IPS-20b (cell line): Measurements from ENCODE around the gene SPAM1.

ENCODE experiments used
- H3K27ac ChIP-seq: one replicate; pipeline ENCODE4 v1.5.1; 2013; ENCODE audit warnings: low read length
- H3K27me3 ChIP-seq: 2 replicates; pipeline ENCODE4 v1.6.1; 2013; ENCODE audit warnings: mild to moderate bottlenecking, low read length, inconsistent platforms; ENCODE audit not compliant: insufficient read depth
- H3K36me3 ChIP-seq: 2 replicates; pipeline ENCODE4 v1.6.1; 2013; ENCODE audit warnings: low read depth, mild to moderate bottlenecking, inconsistent platforms, low read length, moderate library complexity; ENCODE audit not compliant: insufficient read depth
- H3K4me1 ChIP-seq: 2 replicates; pipeline ENCODE4 v1.6.1; 2013; ENCODE audit warnings: mild to moderate bottlenecking, control low read depth, inconsistent platforms, low read length, moderate library complexity; ENCODE audit not compliant: insufficient read depth
- H3K4me3 ChIP-seq: 2 replicates; pipeline ENCODE4 v1.5.1; 2013; ENCODE audit warnings: mild to moderate bottlenecking, low read length, inconsistent platforms
- H3K9ac ChIP-seq: 2 replicates; pipeline ENCODE4 v1.6.1; 2013; ENCODE audit warnings: low read depth, mild to moderate bottlenecking, inconsistent platforms, low read length, moderate library complexity
- H3K9me3 ChIP-seq: 2 replicates; pipeline ENCODE4 v1.6.1; 2013; ENCODE audit warnings: mild to moderate bottlenecking, low read depth, low read length, inconsistent platforms; ENCODE audit not compliant: insufficient read depth

Gene SPAM1

DNA sequence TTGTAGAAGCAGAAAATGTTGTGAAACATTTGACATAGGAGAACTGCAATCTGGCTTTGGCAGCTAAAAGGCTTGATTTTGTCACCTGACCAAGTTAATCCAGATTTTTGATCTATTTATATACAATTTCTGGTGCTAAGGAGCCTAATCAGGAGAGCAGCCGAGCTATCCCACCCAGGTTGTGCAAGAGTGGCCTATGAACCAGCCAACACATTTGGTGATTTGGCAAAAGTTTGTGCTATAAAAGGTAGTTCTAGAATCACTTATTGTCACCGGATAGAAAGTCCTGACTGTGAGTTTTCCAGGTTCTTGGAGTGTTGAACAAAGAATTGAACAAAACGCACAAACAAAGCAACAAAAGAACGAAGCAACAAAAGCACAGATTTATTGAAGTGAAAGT lies 1.4 kb upstream of the SPAM1 start:
- H3K4me3 ChIP-seq, result no peak overlapping the region
- H3K9ac ChIP-seq, result no peak overlapping the region
- H3K9me3 ChIP-seq, result peaks cover 3% of the 10 kb centered on the region; the same call in 1 of the 2 replicates
- no peak overlapping the region for H3K27ac ChIP-seq
- H3K27me3 ChIP-seq, result no peaks in the 10 kb centered on the region
- peaks cover 2% of the 10 kb centered on the region for H3K4me1 ChIP-seq
- H3K36me3 ChIP-seq, result no peaks in the 10 kb centered on the region

- Histone ChIP-seq H3K36me3 (no peaks in the 10 kb centered on the region), H3K9ac (peak overlapping the region; percentile 11; the same call in 1 of the 2 replicates), H3K4me3 (no peak overlapping the region), H3K27me3 (no peaks in the 10 kb centered on the region), H3K4me1 (peaks cover 21% of the 10 kb centered on the region), H3K9me3 (no peaks in the 10 kb centered on the region), H3K27ac (peak overlapping the region; percentile 11)
Measured at GRCh38 chr7:123929107-123929506, 4.1 kb downstream of the SPAM1 start.

- peaks cover 21% of the 10 kb centered on the region for H3K4me1 ChIP-seq
- H3K36me3 ChIP-seq, result no peaks in the 10 kb centered on the region
- no peak overlapping the region for H3K4me3 ChIP-seq
- no peaks in the 10 kb centered on the region for H3K9me3 ChIP-seq
- H3K27me3 ChIP-seq, result no peaks in the 10 kb centered on the region
- no peak overlapping the region for H3K27ac ChIP-seq
- H3K9ac ChIP-seq, result no peak overlapping the region
Measured at GRCh38 chr7:123929655-123930054, 4.6 kb downstream of the SPAM1 start.

DNA sequence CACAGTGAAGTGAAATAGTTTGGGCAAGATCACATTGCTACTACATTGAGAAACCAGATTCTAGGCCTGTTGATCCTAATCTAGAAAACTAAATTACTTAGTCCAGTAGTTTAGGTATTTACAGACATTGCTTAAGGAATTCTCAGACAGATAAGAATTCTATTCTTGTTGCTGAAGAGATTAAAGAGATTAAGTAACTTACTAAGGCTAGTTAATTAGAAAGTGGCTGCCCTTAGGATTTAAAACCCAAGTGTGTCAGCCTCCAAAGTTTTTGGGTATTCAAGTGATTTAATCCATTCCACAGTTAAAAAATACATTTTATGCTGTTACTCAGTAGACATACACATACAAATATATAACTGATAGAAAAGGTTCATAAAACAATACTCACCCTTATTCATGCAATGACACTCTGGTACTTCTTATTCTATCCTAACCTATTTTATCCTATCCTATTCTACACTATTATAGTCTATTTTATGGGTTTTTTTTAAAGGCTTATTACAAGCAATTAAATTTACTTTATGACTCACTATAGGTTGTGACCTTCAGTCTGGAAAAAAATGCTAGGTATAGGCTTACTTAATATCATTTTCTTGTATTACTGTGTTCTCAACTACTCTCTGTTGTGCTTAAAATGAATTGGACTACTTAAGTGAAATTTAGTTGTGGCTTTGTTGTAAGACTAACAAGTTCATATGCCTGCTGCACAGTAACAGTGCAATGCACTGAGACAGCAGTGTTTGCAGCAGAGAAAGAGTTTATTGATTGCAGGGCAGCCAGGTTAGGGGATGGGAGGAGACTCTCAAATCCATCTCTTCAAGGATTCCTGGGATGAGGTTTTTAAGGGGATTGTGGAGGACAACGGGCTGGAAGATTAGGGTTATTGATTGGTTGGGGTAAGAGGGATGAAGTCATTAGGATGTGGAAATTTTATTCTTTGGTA lies 10.7 kb downstream of the SPAM1 start:
- Histone ChIP-seq H3K27ac (no peak overlapping the region), H3K4me1 (peaks cover 3% of the 10 kb centered on the region; the same call in 1 of the 2 replicates), H3K36me3 (no peaks in the 10 kb centered on the region), H3K4me3 (no peak overlapping the region), H3K9ac (no peak overlapping the region), H3K27me3 (no peaks in the 10 kb centered on the region), H3K9me3 (no peaks in the 10 kb centered on the region)

- H3K9me3 ChIP-seq, result no peaks in the 10 kb centered on the region
- H3K4me3 ChIP-seq, result no peak overlapping the region
- H3K4me1 ChIP-seq, result peaks cover 9% of the 10 kb centered on the region
- H3K27ac ChIP-seq, result no peak overlapping the region
- no peak overlapping the region for H3K9ac ChIP-seq
- H3K36me3 ChIP-seq, result no peaks in the 10 kb centered on the region
- H3K27me3 ChIP-seq, result no peaks in the 10 kb centered on the region
Measured at GRCh38 chr7:123936388-123936787, 11.3 kb downstream of the SPAM1 start.

DNA sequence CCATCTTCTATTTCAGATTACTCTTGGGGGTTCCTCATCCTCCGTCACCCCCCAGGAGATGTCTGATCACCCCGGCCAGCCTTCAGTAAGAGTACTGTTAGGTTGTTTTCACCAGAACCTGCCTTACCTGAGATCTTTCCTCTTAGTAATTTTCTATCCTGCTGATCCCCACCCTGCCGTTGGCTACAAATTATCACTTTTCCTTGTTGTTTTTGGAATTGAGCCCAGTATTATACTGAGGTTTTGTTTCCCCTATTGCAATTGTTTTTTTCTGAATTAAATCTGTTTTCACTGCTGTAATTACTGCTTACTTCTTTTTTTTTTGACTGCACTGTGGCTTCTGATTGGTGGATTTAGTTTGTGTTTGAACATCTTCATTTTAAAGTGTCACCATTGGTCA lies 14.7 kb downstream of the SPAM1 start:
- Histone ChIP-seq H3K9ac (no peak overlapping the region), H3K27me3 (no peaks in the 10 kb centered on the region), H3K4me1 (peaks cover 40% of the 10 kb centered on the region)

DNA sequence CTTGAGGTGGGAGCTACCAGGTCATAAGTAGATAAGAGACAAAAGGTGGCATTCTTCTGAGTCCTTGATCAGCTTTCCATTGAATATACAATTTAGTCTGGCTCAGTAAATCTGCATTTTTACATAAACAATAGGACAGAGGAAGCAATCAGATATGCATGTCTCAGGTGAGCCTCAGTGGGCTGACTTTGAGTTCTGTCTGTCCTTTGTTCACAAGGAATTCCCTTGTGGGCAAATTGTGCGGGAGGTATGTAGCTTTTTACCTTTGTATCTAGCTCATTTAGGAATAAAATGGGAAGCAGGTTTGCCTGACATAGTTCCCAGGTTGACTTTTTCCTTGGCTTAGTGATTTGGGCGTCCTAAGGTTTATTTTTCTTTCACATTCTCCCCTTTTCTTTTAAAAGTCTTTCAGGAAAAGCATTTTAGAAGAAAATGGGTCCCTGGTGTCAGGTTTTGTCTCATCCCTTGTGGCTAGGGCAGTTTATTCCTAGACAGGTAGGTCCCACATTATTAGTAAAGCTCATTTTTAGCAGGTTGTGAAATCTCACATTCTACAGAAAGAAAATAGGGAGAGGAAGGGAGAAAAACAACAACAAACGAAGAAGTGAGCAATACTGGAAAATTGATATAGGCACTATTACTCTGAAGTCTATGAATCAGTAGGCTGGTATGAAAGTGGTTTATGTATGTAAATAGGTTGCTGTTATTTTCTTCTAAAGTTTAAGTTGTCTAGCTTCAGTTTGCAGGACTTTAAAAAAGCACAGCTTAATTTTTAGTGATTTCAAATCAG lies 16.5 kb downstream of the SPAM1 start:
- Histone ChIP-seq H3K4me3 (no peak overlapping the region), H3K4me1 (peaks cover 56% of the 10 kb centered on the region), H3K9ac (peak overlapping the region; percentile 2; the same call in 1 of the 2 replicates), H3K27ac (no peak overlapping the region), H3K9me3 (no peaks in the 10 kb centered on the region), H3K27me3 (no peaks in the 10 kb centered on the region), H3K36me3 (no peaks in the 10 kb centered on the region)

More for the DNA sequence above, 14.7 kb downstream of the SPAM1 start:
- Histone ChIP-seq H3K4me3 (no peak overlapping the region), H3K27ac (no peak overlapping the region), H3K36me3 (no peaks in the 10 kb centered on the region), H3K9me3 (no peaks in the 10 kb centered on the region)

- no peaks in the 10 kb centered on the region for H3K27me3 ChIP-seq
- H3K4me1 ChIP-seq, result peaks cover 66% of the 10 kb centered on the region
- 0 out of 2 replicates have a peak overlapping the region, but pooled peaks have one; percentile 12 for H3K4me3 ChIP-seq
- no peaks in the 10 kb centered on the region for H3K9me3 ChIP-seq
- H3K27ac ChIP-seq, result no peak overlapping the region
- no peaks in the 10 kb centered on the region for H3K36me3 ChIP-seq
- no peak overlapping the region for H3K9ac ChIP-seq
Measured at GRCh38 chr7:123944395-123944794, 19.4 kb downstream of the SPAM1 start.

GRCh38 chr7:123945938-123946337 lies 20.9 kb downstream of the SPAM1 start:
- H3K27me3 ChIP-seq, result no peaks in the 10 kb centered on the region
- no peak overlapping the region for H3K27ac ChIP-seq
- H3K4me3 ChIP-seq, result no peak overlapping the region
- H3K9me3 ChIP-seq, result no peaks in the 10 kb centered on the region
- H3K4me1 ChIP-seq, result peaks cover 62% of the 10 kb centered on the region
- no peak overlapping the region for H3K9ac ChIP-seq
- H3K36me3 ChIP-seq, result no peaks in the 10 kb centered on the region

GRCh38 chr7:123948136-123948535 lies 23.1 kb downstream of the SPAM1 start:
- Histone ChIP-seq H3K9me3 (no peaks in the 10 kb centered on the region), H3K4me1 (peaks cover 40% of the 10 kb centered on the region), H3K27me3 (no peaks in the 10 kb centered on the region), H3K36me3 (no peaks in the 10 kb centered on the region), H3K27ac (no peak overlapping the region), H3K4me3 (no peak overlapping the region), H3K9ac (no peak overlapping the region)

DNA sequence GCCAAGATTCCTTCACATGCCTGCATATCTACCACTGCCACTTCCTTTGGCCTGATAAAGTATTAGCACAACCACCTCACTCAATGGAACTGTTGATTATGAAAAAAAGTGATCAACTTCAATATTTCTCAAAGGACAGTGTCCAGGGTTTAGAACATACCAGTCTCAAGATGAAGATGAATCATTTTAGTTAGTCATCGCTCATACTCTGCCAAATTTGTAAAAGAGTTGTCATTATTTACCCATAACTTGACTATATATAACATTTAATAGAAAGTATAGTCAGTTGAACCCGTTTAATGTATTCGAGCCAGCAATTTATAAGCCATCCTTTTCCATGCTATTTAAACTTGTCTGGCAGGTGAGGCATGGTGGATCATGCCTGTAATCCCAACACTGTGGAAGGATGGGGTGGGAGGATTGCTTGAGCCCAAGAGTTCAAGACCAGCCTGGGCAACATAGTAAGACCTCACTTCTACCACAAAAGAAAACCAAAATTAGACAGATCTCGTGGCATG lies 33.2 kb downstream of the SPAM1 start:
- no peaks in the 10 kb centered on the region for H3K27me3 ChIP-seq
- no peak overlapping the region for H3K4me3 ChIP-seq
- H3K9me3 ChIP-seq, result no peaks in the 10 kb centered on the region
- H3K27ac ChIP-seq, result no peak overlapping the region
- H3K9ac ChIP-seq, result no peak overlapping the region
- no peaks in the 10 kb centered on the region for H3K36me3 ChIP-seq
- no peaks in the 10 kb centered on the region; the same call in 1 of the 2 replicates for H3K4me1 ChIP-seq
